Stimulated activated CD4-positive, alpha-beta T cell treated with anti-CD3 and anti-CD28 coated beads, Interleukin-4, amount 100 ng/mL, for 1 hour (primary cell): ENCODE results near the gene SCFD2.
A peak's percentile ranks its signal among the peaks of the same experiment; 100 is the strongest.

Experiments
- DNase-seq: peaks from one replicate; pipeline ENCODE4 v3.0.0-alpha.2; 2020

SCFD2 gene

GRCh38 chr4:52869196-52869595, 496.7 kb downstream of the SCFD2 start:
- no peak for DNase-seq

GRCh38 chr4:52868133-52868532, 497.7 kb downstream of the SCFD2 start:
- DNase-seq = no peak

- DNase-seq = no peak
Measured at GRCh38 chr4:52867163-52867562, 498.7 kb downstream of the SCFD2 start.

GRCh38 chr4:52866734-52867133, 499.1 kb downstream of the SCFD2 start:
- no peak for DNase-seq

GRCh38 chr4:52865300-52865699, 500.6 kb downstream of the SCFD2 start:
- DNase-seq = no peak

GRCh38 chr4:52864793-52865192, 501.1 kb downstream of the SCFD2 start:
- no peak for DNase-seq

- DNase-seq = no peak
Measured at GRCh38 chr4:52863324-52863723, 502.5 kb downstream of the SCFD2 start.

GRCh38 chr4:52862639-52863161, 503.2 kb downstream of the SCFD2 start:
- no peak for DNase-seq

- DNase-seq = peak; percentile 87
Measured at GRCh38 chr4:52861879-52862616, 503.8 kb downstream of the SCFD2 start, which contains the start of gene RASL11B. Gene RASL11B, plus strand, starts transcription at chr4:52862317. Its CDS starts 191 bp downstream, at chr4:52862508.

GRCh38 chr4:52861171-52861823, 504.6 kb downstream of the SCFD2 start:
- no peak for DNase-seq

- no peak for DNase-seq
Measured at GRCh38 chr4:52860361-52860760, 505.5 kb downstream of the SCFD2 start.

GRCh38 chr4:52856801-52857200, 509.1 kb downstream of the SCFD2 start:
- no peak for DNase-seq

- DNase-seq = no peak
Measured at GRCh38 chr4:52853351-52853750, 512.5 kb downstream of the SCFD2 start.

- DNase-seq = no peak
Measured at GRCh38 chr4:52852711-52853110, 513.1 kb downstream of the SCFD2 start.

- no peak for DNase-seq
Measured at GRCh38 chr4:52852041-52852440, 513.8 kb downstream of the SCFD2 start.

GRCh38 chr4:52850406-52851124, 515.3 kb downstream of the SCFD2 start:
- DNase-seq = no peak

GRCh38 chr4:52848254-52848653, 517.6 kb downstream of the SCFD2 start:
- DNase-seq = no peak

GRCh38 chr4:52846502-52846901, 519.4 kb downstream of the SCFD2 start:
- DNase-seq = no peak

- DNase-seq = no peak
Measured at GRCh38 chr4:52844596-52844995, 521.3 kb downstream of the SCFD2 start.

- no peak for DNase-seq
Measured at GRCh38 chr4:52843958-52844357, 521.9 kb downstream of the SCFD2 start.

GRCh38 chr4:52843351-52843750, 522.5 kb downstream of the SCFD2 start:
- no peak for DNase-seq

GRCh38 chr4:52842792-52843191, 523.1 kb downstream of the SCFD2 start:
- no peak for DNase-seq

GRCh38 chr4:52841682-52842456, 524.0 kb downstream of the SCFD2 start:
- no peak for DNase-seq
